Endothelial cell of coronary artery (primary cell): Measurements from ENCODE around the gene NXN. TPM values are rescaled to one million over a fixed set of nuclear protein-coding genes. Genes with fewer than 3 reads are reported as not detected.

Experiments used
- total RNA-seq: library from RNA; depleted of rRNA; stranded (reverse); fragments of >200 nt; gene quantifications from 2 replicates; pipeline ENCODE4 v1.2.3, GENCODE V29; 2014

NXN gene
- 20.0 and 28.9 TPM in 2 replicates for total RNA-seq

GRCh38 chr17:979539-980405 is at the start of gene NXN:
TSS of gene NXN (minus strand) at chr17:979776.

GRCh38 chr17:996554-997344 is 17.2 kb upstream of the NXN start, which contains the start of gene TIMM22:
TSS of gene TIMM22 (plus strand) at chr17:997129. CDS start at chr17:997143, 14 bp downstream.

GRCh38 chr17:781805-782731 is 197.5 kb downstream of the NXN start, which contains the start of the genes GLOD4 and MRM3:
TSS of gene GLOD4 (minus strand) at chr17:782280. CDS start at chr17:782255, 25 bp downstream.
TSS of gene MRM3 (plus strand) at chr17:782353. CDS start at chr17:782379, 26 bp downstream.

GRCh38 chr17:752002-752619 is 227.5 kb downstream of the NXN start, which contains the start of gene GEMIN4:
TSS of gene GEMIN4 (minus strand) at chr17:752264. CDS start at chr17:752142, 122 bp downstream.

Other genes starting within 250 kb of the NXN start
- gene TLCD3A, start 247.2 kb downstream of the NXN start, total RNA-seq: 13.4 and 18.4 TPM in 2 replicates
- 15.9 and 16.1 TPM in 2 replicates for gene GEMIN4, start 227.5 kb downstream of the NXN start, total RNA-seq
- 54.3 and 61.0 TPM in 2 replicates for gene GLOD4, start 197.5 kb downstream of the NXN start, total RNA-seq
- gene MRM3, start 197.4 kb downstream of the NXN start, total RNA-seq: 30.3 and 34.0 TPM in 2 replicates
- 14.2 and 17.4 TPM in 2 replicates for gene TIMM22, start 17.4 kb upstream of the NXN start, total RNA-seq
- gene ABR, start 200.2 kb upstream of the NXN start, total RNA-seq: 39.5 and 64.4 TPM in 2 replicates